Measurements from ENCODE around the gene PHEX. TPM values are rescaled to one million over a fixed set of nuclear protein-coding genes. Genes with fewer than 3 reads are reported as not detected.

The PHEX gene
- total RNA-seq, 1 experiment from 2014 or later, result 0.27 TPM

GRCh38 chrX:22135171-22135711, 103.1 kb downstream of the PHEX start:
- Histone ChIP-seq H3K27ac (ENCODE audit: low read depth, low read length) (no peak overlapping the region), H3K4me3 (replicated peaks in 1 of 2; ENCODE audit: low read depth in 1 of 2, low read length in 2 of 2) (no peak overlapping the region)
- TF ChIP-seq ZFX (IDR thresholded peaks at IDR 0.05) (no peak), EGR1 (IDR thresholded peaks at IDR 0.05; ENCODE audit: low read depth) (no peak), MAX (IDR thresholded peaks at IDR 0.05) (no peak), TCF7L2 (IDR thresholded peaks at IDR 0.05; ENCODE audit: borderline replicate concordance, extremely low read depth, insufficient read depth, insufficient read length) (no peak), EZH2phosphoT487 (IDR thresholded peaks at IDR 0.05; ENCODE audit: borderline replicate concordance) (no peak), POLR2A (IDR thresholded peaks at IDR 0.05; ENCODE audit: borderline replicate concordance, extremely low read depth, insufficient read depth, insufficient read length) (no peak), EZH2 (IDR thresholded peaks at IDR 0.05) (no peak), JUND (IDR thresholded peaks at IDR 0.05) (no peak), SP1 (IDR thresholded peaks at IDR 0.05; ENCODE audit: low read depth) (no peak)

More at GRCh38 chrX:22135171-22135711, 103.1 kb downstream of the PHEX start:
- POLR2A ChIA-PET, result no interaction called here
- Histone ChIP-seq H3K9me2 (ENCODE audit: insufficient read depth) (no peaks in the 10 kb centered on the region), H4K20me1 (ENCODE audit: insufficient read depth) (no peaks in the 10 kb centered on the region), H3K9me3 (ENCODE audit: control insufficient read depth in 1 of 2, insufficient read depth in 1 of 2, low read depth in 1 of 2, low read length in 2 of 2) (no peaks in the 10 kb centered on the region), H3K4me2 (ENCODE audit: low read length) (0 out of 2 replicates have a peak overlapping the region, but pooled peaks have one; percentile 9), H3K9ac (ENCODE audit: low read length) (no peak overlapping the region), H3K27me3 (ENCODE audit: insufficient read depth, low read length) (no peaks in the 10 kb centered on the region), H3K4me1 (ENCODE audit: control insufficient read depth in 1 of 2, insufficient read depth in 2 of 2, low read length in 2 of 2) (peaks cover 0 to 18% of the 10 kb centered on the region in 2 experiments; a peak in 2 of 4 replicates), H3K79me2 (ENCODE audit: insufficient read depth, low read length) (no peaks in the 10 kb centered on the region), H3K36me3 (ENCODE audit: control insufficient read depth in 1 of 2, insufficient read depth in 2 of 2, low read length in 2 of 2) (no peaks in the 10 kb centered on the region), H2AFZ (ENCODE audit: low read depth, low read length, poor library complexity, severe bottlenecking) (no peak overlapping the region)
- RAD21 ChIA-PET (ENCODE audit: low non-redundant PET in 1 of 2, low total read pairs in 2 of 2, uncharacterized antibody in 2 of 2, unreplicated experiment in 2 of 2), result interaction anchor here in 1 of 2 experiments (1.7 kb wide), 1 partner anchor 150 kb away, joined by 3 read pairs; no protein-coding TSS in a partner anchor
- CTCF ChIA-PET, result interaction anchor here (0.6 to 1.9 kb wide), 7 partner anchors 150 to 1183 kb away, joined by 3 to 9 read pairs (median 4); no protein-coding TSS in a partner anchor
- DNase-seq (ENCODE audit: low read depth, low spot score) (no peak), ATAC-seq (no peak)
- no TSS peak for BruUV-seq (replicated peaks)
- intact Hi-C loops (cut with micrococcal nuclease), result loop anchor here (5.0 to 10.0 kb wide), 4 partner anchors 397 to 1417 kb away; no protein-coding TSS in a partner anchor

Measured in HCT116 (cell line).